A673 (cell line): ENCODE measurements around the gene ARHGEF28.

Source experiments
- EZH2 ChIP-seq: fragments of 200-600 bp; sonication (generic); IDR thresholded peaks from 2 replicates; pipeline ENCODE4 v1.6.1; 2017; ENCODE audit warnings: borderline replicate concordance, low read depth, mild to moderate bottlenecking, mixed read lengths, antibody characterized with exemption, low read length; ENCODE audit not compliant: poor library complexity, severe bottlenecking
- TF ChIP-seq, protein P1 (sequence below): fragments of 300-800, 200-600 bp; sonication (generic); conservative IDR thresholded peaks from 2 replicates; pipeline ENCODE4 v1.5.1; 2017; ENCODE audit warnings: low read depth, mild to moderate bottlenecking, antibody characterized with exemption, low read length, moderate library complexity, mixed read lengths

DNA sequence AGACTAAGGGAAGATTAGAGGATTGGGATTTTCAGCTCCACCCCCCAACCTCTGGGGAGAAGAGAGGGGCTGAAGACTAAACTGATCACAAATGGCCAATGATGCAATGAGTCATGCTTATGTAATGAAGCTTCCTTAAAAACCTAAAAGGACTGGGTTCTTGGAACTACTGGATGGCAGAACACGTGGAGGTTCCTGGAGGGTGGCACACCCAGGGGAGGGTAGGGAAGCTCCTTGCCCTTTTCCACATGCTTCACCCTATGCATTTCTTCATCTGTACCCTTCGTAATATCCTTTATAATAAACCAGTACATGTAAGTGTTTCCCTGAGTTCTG, 48.6 kb downstream of the ARHGEF28 start:
- no peak for TF ChIP-seq EZH2
- TF ChIP-seq, protein P1, sequence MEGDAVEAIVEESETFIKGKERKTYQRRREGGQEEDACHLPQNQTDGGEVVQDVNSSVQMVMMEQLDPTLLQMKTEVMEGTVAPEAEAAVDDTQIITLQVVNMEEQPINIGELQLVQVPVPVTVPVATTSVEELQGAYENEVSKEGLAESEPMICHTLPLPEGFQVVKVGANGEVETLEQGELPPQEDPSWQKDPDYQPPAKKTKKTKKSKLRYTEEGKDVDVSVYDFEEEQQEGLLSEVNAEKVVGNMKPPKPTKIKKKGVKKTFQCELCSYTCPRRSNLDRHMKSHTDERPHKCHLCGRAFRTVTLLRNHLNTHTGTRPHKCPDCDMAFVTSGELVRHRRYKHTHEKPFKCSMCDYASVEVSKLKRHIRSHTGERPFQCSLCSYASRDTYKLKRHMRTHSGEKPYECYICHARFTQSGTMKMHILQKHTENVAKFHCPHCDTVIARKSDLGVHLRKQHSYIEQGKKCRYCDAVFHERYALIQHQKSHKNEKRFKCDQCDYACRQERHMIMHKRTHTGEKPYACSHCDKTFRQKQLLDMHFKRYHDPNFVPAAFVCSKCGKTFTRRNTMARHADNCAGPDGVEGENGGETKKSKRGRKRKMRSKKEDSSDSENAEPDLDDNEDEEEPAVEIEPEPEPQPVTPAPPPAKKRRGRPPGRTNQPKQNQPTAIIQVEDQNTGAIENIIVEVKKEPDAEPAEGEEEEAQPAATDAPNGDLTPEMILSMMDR = no peak
